ENCODE measurements around the gene TRAF2.

DNA sequence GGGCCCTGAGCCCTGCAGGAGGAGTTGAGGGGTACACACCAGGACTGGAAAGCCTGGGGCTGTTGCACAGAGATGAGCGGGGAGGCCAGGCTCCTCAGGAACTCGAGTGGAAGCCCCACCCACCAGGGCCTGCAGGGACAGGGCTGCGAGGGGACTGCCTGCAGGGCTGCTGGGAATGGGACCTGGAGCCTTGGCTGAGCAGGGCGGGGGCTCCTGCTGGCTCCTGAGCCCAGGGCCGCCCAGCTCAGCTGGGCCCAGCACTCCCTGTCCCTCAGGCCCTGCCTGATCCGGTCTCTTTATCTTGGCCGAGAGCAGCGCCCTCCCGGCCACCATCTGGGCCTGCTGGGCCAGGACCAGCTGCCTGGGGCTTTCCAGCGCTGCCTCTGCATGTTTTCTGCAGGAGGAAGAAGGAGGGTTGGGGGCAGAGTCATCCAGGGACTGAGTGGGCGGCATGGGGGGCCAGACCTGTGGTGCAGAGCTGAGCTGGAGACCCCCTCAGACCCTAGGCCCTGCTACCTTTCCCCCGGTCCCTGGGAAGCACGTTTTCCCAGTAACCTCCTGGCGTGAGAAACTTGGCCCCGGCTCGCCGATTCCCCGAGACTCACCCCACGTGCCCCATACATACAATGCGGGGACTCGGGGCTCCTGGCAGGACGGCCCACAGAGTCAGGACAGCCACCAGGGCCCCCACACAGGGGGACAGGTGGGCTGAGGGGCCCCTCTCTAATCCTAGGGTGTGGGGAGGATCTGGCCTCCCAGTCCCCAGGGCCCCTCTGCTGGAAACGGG, 75.2 kb downstream of the TRAF2 start:
- TF ChIP-seq CTCF (IDR thresholded peaks at IDR 0.05) (no peak), POLR2A (IDR thresholded peaks at IDR 0.05) (no peak)

Measured in tibial nerve (tissue), 3 donors.